ENCODE data around the gene SMCO2. TPM values are rescaled to one million over a fixed set of nuclear protein-coding genes. Genes with fewer than 3 reads are reported as not detected.

Gene SMCO2
- total and polyA plus RNA-seq, 2 of the 4 experiments (the other 2 are of a cell fraction), result 0.19 TPM; not detected in 1

- Histone ChIP-seq H4K5ac (ENCODE audit: low read depth, low read length) (no peak overlapping the region), H2BK15ac (ENCODE audit: low read depth, low read length) (no peak overlapping the region), H3K14ac (replicated peaks; ENCODE audit: low read depth, low read length) (no peak overlapping the region), H2BK5ac (ENCODE audit: low read depth, low read length, poor library complexity, severe bottlenecking) (no peak overlapping the region), H4K8ac (ENCODE audit: low read depth in 2 of 2, low read length in 2 of 2) (no peak overlapping the region), H3K9me3 (ENCODE audit: control insufficient read depth, insufficient read depth, low read length) (no peaks in the 10 kb centered on the region), H2AFZ (replicated peaks; ENCODE audit: low read length, poor library complexity) (no peak overlapping the region), H3K4me3 (ENCODE audit: insufficient read depth, low read depth, low read length) (no peak overlapping the region), H3K18ac (ENCODE audit: low read depth, low read length) (no peak overlapping the region), H3K56ac (ENCODE audit: extremely low read depth, insufficient read depth, low read length) (no peak overlapping the region), H3K27me3 (ENCODE audit: control insufficient read depth, insufficient read depth, low read length) (no peaks in the 10 kb centered on the region), H2AK5ac (ENCODE audit: low read depth, low read length) (no peak overlapping the region), H3K36me3 (ENCODE audit: control insufficient read depth, insufficient read depth, low read length) (no peaks in the 10 kb centered on the region), H3K23ac (ENCODE audit: low read depth, low read length) (no peak overlapping the region), H2BK20ac (ENCODE audit: low read depth, low read length) (no peak overlapping the region), H2BK120ac (ENCODE audit: low read depth, low read length) (no peak overlapping the region), H4K20me1 (ENCODE audit: insufficient read depth, low read length) (no peaks in the 10 kb centered on the region), H3K4ac (ENCODE audit: low read depth, low read length) (no peak overlapping the region), H3K9ac (ENCODE audit: low read depth, low read length) (no peak overlapping the region), H3K27ac (ENCODE audit: insufficient read depth, low read length) (no peak overlapping the region), H3K79me1 (ENCODE audit: low read depth in 1 of 2, low read length in 2 of 2) (no peaks in the 10 kb centered on the region), H2AK9ac (replicated peaks; ENCODE audit: low read depth, low read length, poor library complexity) (no peak overlapping the region), H3K4me2 (ENCODE audit: low read depth, low read length) (no peak overlapping the region), H3K4me1 (ENCODE audit: control insufficient read depth, insufficient read depth, low read length) (no peaks in the 10 kb centered on the region), H3K9me1 (ENCODE audit: insufficient read depth, low read length) (no peaks in the 10 kb centered on the region), H4K91ac (ENCODE audit: insufficient read depth, low read depth, low read length) (no peak overlapping the region)
- dilution Hi-C loops (cut with HindIII; ENCODE audit: low sequenced_read_pairs, unreplicated experiment), result no loop called here
- WGBS, 2 experiments (ENCODE audit: extremely low coverage in 2 of 2, insufficient read length in 1 of 2), result no CpG with 5 or more reads among the region's 5 CpGs
- ChIA-PET POLR2A (ENCODE audit: unreplicated experiment) (no interaction called here), CTCF (interaction anchor here (0.8 to 0.9 kb wide), 2 partner anchors 13 to 104 kb away, joined by 3 to 7 read pairs; no protein-coding TSS in a partner anchor)
- in situ Hi-C loops (cut with MboI; ENCODE audit: low sequenced_read_pairs), result no loop called here
- intact Hi-C loops (cut with micrococcal nuclease), result no loop called here
- no peak for ATAC-seq (ENCODE audit: low read depth)
- BruUV-seq (replicated peaks), result no TSS peak
- no peak for TF ChIP-seq SMC3 (IDR thresholded peaks at IDR 0.05; ENCODE audit: low read depth, low read length)
- TF ChIP-seq BHLHE40 (IDR thresholded peaks at IDR 0.05; ENCODE audit: low read depth, low read length), result no peak
- DNase-seq, result no peak
Measured at GRCh38 chr12:27488479-27488878, 41.9 kb downstream of the SMCO2 start.
